ENCODE measurements around the gene ATP6AP1. TPM values are rescaled to one million over a fixed set of nuclear protein-coding genes. Genes with fewer than 3 reads are reported as not detected.

Gene ATP6AP1
- total and polyA plus RNA-seq, 2 of the 13 experiments (the other 11 are each of a cell fraction or from before 2014, with no cell fraction given), result 56.7 to 110 TPM

DNA sequence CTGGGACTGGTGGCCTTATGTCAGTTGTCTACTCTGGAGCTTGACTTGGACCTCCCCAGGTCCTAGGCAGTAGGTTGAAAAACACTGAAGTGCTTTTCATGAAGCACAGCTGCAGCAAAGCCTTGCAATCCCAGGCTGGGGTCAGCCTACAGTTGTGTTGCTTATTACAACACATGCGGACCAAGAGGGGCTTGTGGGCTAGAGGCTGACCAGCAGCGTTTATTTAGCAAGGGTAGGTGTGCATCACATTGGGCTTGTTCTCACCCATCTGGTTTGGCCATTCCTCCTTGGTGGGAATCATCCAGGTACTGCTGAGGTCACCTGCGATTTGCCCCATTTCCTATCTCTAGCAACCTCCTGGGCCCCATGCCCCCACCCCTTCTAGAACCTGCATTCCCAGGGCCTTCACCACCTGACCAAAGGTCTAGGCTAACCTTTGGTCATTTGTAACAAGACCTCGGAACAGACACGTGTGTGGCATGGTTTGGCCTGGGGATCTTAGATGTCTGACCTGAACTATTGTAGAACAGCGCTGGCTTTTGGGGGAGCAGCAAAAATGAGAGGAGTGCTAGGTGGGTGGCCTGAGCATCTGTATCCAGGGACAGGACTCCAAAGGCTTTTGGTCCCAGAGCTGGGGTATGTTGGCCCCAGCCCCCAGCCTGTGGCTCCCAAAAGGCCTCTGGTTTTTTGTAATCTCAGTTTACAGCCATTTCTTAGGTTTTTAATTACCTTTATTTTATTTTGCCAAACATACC, 27.3 kb upstream of the ATP6AP1 start (continued):
- TF ChIP-seq, protein P1, sequence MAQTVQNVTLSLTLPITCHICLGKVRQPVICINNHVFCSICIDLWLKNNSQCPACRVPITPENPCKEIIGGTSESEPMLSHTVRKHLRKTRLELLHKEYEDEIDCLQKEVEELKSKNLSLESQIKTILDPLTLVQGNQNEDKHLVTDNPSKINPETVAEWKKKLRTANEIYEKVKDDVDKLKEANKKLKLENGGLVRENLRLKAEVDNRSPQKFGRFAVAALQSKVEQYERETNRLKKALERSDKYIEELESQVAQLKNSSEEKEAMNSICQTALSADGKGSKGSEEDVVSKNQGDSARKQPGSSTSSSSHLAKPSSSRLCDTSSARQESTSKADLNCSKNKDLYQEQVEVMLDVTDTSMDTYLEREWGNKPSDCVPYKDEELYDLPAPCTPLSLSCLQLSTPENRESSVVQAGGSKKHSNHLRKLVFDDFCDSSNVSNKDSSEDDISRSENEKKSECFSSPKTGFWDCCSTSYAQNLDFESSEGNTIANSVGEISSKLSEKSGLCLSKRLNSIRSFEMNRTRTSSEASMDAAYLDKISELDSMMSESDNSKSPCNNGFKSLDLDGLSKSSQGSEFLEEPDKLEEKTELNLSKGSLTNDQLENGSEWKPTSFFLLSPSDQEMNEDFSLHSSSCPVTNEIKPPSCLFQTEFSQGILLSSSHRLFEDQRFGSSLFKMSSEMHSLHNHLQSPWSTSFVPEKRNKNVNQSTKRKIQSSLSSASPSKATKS (CRISPR knock-in tag; IDR thresholded peaks at IDR 0.05), result no peak
- no peak for TF ChIP-seq ARID2 (CRISPR knock-in tag; IDR thresholded peaks at IDR 0.05; ENCODE audit: borderline replicate concordance)
- peak; percentile 69 for TF ChIP-seq ZFX (CRISPR knock-in tag; IDR thresholded peaks at IDR 0.05; ENCODE audit: low read depth)
- no peak for TF ChIP-seq PHF21A (CRISPR knock-in tag; IDR thresholded peaks at IDR 0.05)
- TF ChIP-seq HHEX (CRISPR knock-in tag; IDR thresholded peaks at IDR 0.05), result no peak
- TF ChIP-seq ZNF605 (CRISPR knock-in tag; IDR thresholded peaks at IDR 0.05), result no peak
- no peak for TF ChIP-seq ZSCAN20 (CRISPR knock-in tag; IDR thresholded peaks at IDR 0.05; ENCODE audit: borderline replicate concordance)
- 0 out of 2 replicates have a peak, but pooled peaks have one; percentile 36 for TF ChIP-seq ZNF616 (CRISPR knock-in tag; IDR thresholded peaks at IDR 0.05; ENCODE audit: low read depth)
- no peak for TF ChIP-seq RFXAP (CRISPR knock-in tag; IDR thresholded peaks at IDR 0.05; ENCODE audit: borderline replicate concordance)
- TF ChIP-seq ZNF224 (CRISPR knock-in tag; IDR thresholded peaks at IDR 0.05), result no peak
- peak; percentile 34; the same call in 1 of the 2 replicates for TF ChIP-seq GATA4 (IDR thresholded peaks at IDR 0.05; ENCODE audit: borderline replicate concordance, low read depth)
- TF ChIP-seq PITX1 (CRISPR knock-in tag; IDR thresholded peaks at IDR 0.05), result no peak
- TF ChIP-seq, protein P2, sequence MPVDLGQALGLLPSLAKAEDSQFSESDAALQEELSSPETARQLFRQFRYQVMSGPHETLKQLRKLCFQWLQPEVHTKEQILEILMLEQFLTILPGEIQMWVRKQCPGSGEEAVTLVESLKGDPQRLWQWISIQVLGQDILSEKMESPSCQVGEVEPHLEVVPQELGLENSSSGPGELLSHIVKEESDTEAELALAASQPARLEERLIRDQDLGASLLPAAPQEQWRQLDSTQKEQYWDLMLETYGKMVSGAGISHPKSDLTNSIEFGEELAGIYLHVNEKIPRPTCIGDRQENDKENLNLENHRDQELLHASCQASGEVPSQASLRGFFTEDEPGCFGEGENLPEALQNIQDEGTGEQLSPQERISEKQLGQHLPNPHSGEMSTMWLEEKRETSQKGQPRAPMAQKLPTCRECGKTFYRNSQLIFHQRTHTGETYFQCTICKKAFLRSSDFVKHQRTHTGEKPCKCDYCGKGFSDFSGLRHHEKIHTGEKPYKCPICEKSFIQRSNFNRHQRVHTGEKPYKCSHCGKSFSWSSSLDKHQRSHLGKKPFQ (CRISPR knock-in tag; IDR thresholded peaks at IDR 0.05; ENCODE audit: insufficient replicate concordance), result peak; percentile 64
- TF ChIP-seq, protein P3, sequence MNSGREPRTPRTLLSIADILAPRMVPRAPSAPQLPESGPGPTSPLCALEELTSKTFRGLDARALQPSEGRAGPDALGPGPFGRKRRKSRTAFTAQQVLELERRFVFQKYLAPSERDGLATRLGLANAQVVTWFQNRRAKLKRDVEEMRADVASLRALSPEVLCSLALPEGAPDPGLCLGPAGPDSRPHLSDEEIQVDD (CRISPR knock-in tag; IDR thresholded peaks at IDR 0.05; ENCODE audit: borderline replicate concordance), result no peak
- TF ChIP-seq CC2D1A (CRISPR knock-in tag; IDR thresholded peaks at IDR 0.05), result no peak
- TF ChIP-seq CEBPG (CRISPR knock-in tag; IDR thresholded peaks at IDR 0.05), result no peak
- no peak for TF ChIP-seq ISL2 (CRISPR knock-in tag; IDR thresholded peaks at IDR 0.05)
- TF ChIP-seq ZNF20 (CRISPR knock-in tag; IDR thresholded peaks at IDR 0.05), result no peak
- no peak for TF ChIP-seq SP4 (CRISPR knock-in tag; IDR thresholded peaks at IDR 0.05)
- TF ChIP-seq KDM5B (CRISPR knock-in tag; IDR thresholded peaks at IDR 0.05; ENCODE audit: borderline replicate concordance), result 0 out of 2 replicates have a peak, but pooled peaks have one; percentile 57
- peak; percentile 47; the same call in 1 of the 2 replicates for TF ChIP-seq RARA (CRISPR knock-in tag; IDR thresholded peaks at IDR 0.05)
- peak; percentile 49; the same call in 1 of the 2 replicates for TF ChIP-seq FOXA3 (CRISPR knock-in tag; IDR thresholded peaks at IDR 0.05)
- no peak; the same call in 1 of the 2 replicates for TF ChIP-seq ZFP36L1 (CRISPR knock-in tag; IDR thresholded peaks at IDR 0.05)
- peak; percentile 75 for TF ChIP-seq AGO1 (IDR thresholded peaks at IDR 0.05; ENCODE audit: low read depth, low read length, poor library complexity, severe bottlenecking)
- no peak for TF ChIP-seq KAT2B (IDR thresholded peaks at IDR 0.05; ENCODE audit: borderline replicate concordance, low read depth, low read length)
- TF ChIP-seq, protein P4, sequence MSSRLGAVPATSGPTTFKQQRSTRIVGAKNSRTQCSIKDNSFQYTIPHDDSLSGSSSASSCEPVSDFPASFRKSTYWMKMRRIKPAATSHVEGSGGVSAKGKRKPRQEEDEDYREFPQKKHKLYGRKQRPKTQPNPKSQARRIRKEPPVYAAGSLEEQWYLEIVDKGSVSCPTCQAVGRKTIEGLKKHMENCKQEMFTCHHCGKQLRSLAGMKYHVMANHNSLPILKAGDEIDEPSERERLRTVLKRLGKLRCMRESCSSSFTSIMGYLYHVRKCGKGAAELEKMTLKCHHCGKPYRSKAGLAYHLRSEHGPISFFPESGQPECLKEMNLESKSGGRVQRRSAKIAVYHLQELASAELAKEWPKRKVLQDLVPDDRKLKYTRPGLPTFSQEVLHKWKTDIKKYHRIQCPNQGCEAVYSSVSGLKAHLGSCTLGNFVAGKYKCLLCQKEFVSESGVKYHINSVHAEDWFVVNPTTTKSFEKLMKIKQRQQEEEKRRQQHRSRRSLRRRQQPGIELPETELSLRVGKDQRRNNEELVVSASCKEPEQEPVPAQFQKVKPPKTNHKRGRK (CRISPR knock-in tag; IDR thresholded peaks at IDR 0.05), result no peak
